OCI-LY3 (cell line): ENCODE measurements around the gene SERINC2.
"Not testable (repeated sequence)": the region's sequence is repeated elsewhere in the genome, so short reads cannot be mapped to it uniquely, and the experiment has no call there.

Experiments
- H2AFZ ChIP-seq: fragments of 200-600, 300-600 bp; shearing (Covaris generic); 2 replicates; pipeline ENCODE4 v1.6.0; 2014; ENCODE audit warnings: antibody characterized with exemption, low read depth, low read length
- H3K27ac ChIP-seq: fragments of 200-600, 300-600 bp; sonication (generic); 2 replicates; pipeline ENCODE4 v1.5.1; 2014; ENCODE audit warnings: mild to moderate bottlenecking, low read length, moderate library complexity, mixed read lengths
- H3K27me3 ChIP-seq: fragments of 200-600, 300-600 bp; sonication (generic); 2 replicates; pipeline ENCODE4 v1.6.1; 2014; ENCODE audit warnings: low read depth, low read length, mixed read lengths
- H3K36me3 ChIP-seq: fragments of 200-600, 300-600 bp; sonication (generic); replicated peaks from 2 replicates; pipeline ENCODE3; 2014; ENCODE audit warnings: low read depth, low read length, mixed read lengths
- H3K4me1 ChIP-seq: fragments of 300-600, 200-600 bp; sonication (generic); 2 replicates; pipeline ENCODE4 v1.6.1; 2014; ENCODE audit warnings: low read length, mixed read lengths
- H3K4me2 ChIP-seq: fragments of 200-600, 300-600 bp; sonication (generic); 2 replicates; pipeline ENCODE4 v1.6.1; 2014; ENCODE audit warnings: low read length, mixed read lengths
- H3K4me3 ChIP-seq: fragments of 300-600, 200-600 bp; sonication (generic); 2 replicates; pipeline ENCODE4 v1.5.1; 2014; ENCODE audit warnings: antibody characterized with exemption, mild to moderate bottlenecking, low read length, moderate library complexity
- H3K79me2 ChIP-seq: fragments of 300-600, 200-600 bp; shearing (Covaris generic); 2 replicates; pipeline ENCODE4 v1.6.1; 2014; ENCODE audit warnings: mild to moderate bottlenecking, low read length, mixed read lengths
- H3K9ac ChIP-seq: fragments of 300-600, 200-600 bp; shearing (Covaris generic); 2 replicates; pipeline ENCODE4 v1.6.0; 2014; ENCODE audit warnings: mild to moderate bottlenecking, low read length, moderate library complexity
- H3K9me3 ChIP-seq: fragments of 200-600, 300-600 bp; shearing (Covaris generic); 2 replicates; pipeline ENCODE4 v1.6.1; 2014; ENCODE audit warnings: low read length, mixed read lengths; ENCODE audit not compliant: insufficient read depth
- H4K20me1 ChIP-seq: fragments of 200-600, 300-600 bp; sonication (generic); 2 replicates; pipeline ENCODE4 v1.6.1; 2016; ENCODE audit warnings: low read length, mixed read lengths; ENCODE audit not compliant: insufficient read depth
- CTCF ChIP-seq: fragments of 200-600, 300-600 bp; sonication (generic); IDR thresholded peaks from 2 replicates; pipeline ENCODE4 v1.5.1; 2014; ENCODE audit warnings: antibody characterized with exemption, low read length, low read depth
- EZH2phosphoT487 ChIP-seq: fragments of 200-600 bp; shearing (Covaris generic); IDR thresholded peaks from 2 replicates; pipeline ENCODE4 v1.6.1; 2018; ENCODE audit warnings: antibody characterized with exemption, mixed run types, low read depth

The SERINC2 gene

GRCh38 chr1:31381394-31382294, 31.4 kb upstream of the SERINC2 start:
- H3K4me2 ChIP-seq: no peak overlapping the region
- no peak overlapping the region for H3K9ac ChIP-seq
- H2AFZ ChIP-seq: no peak overlapping the region
- no peaks in the 10 kb centered on the region for H3K4me1 ChIP-seq
- H3K27me3 ChIP-seq: no peaks in the 10 kb centered on the region
- H3K79me2 ChIP-seq: no peaks in the 10 kb centered on the region
- H3K36me3 ChIP-seq: no peaks in the 10 kb centered on the region
- no peaks in the 10 kb centered on the region for H4K20me1 ChIP-seq
- no peak overlapping the region for H3K4me3 ChIP-seq
- TF ChIP-seq CTCF (no peak), EZH2phosphoT487 (no peak)
- H3K9me3 ChIP-seq: no peaks in the 10 kb centered on the region
- H3K27ac ChIP-seq: no peak overlapping the region

- H3K4me1 ChIP-seq: no peaks in the 10 kb centered on the region
- no peak overlapping the region for H3K27ac ChIP-seq
- H3K36me3 ChIP-seq: no peaks in the 10 kb centered on the region
- H3K4me2 ChIP-seq: no peak overlapping the region
- no peaks in the 10 kb centered on the region for H3K79me2 ChIP-seq
- H2AFZ ChIP-seq: no peak overlapping the region
- no peaks in the 10 kb centered on the region for H3K27me3 ChIP-seq
- no peaks in the 10 kb centered on the region for H3K9me3 ChIP-seq
- no peaks in the 10 kb centered on the region for H4K20me1 ChIP-seq
- H3K9ac ChIP-seq: no peak overlapping the region
- TF ChIP-seq CTCF: no peak
- TF ChIP-seq EZH2phosphoT487: no peak
- no peak overlapping the region for H3K4me3 ChIP-seq
Measured at GRCh38 chr1:31382379-31382989, 30.5 kb upstream of the SERINC2 start.

GRCh38 chr1:31383967-31384366, 29.0 kb upstream of the SERINC2 start:
- Histone ChIP-seq H3K4me3 (no peak overlapping the region), H3K4me1 (no peaks in the 10 kb centered on the region), H2AFZ (no peak overlapping the region), H3K79me2 (no peaks in the 10 kb centered on the region), H3K36me3 (no peaks in the 10 kb centered on the region), H3K9me3 (no peaks in the 10 kb centered on the region), H3K9ac (no peak overlapping the region), H4K20me1 (no peaks in the 10 kb centered on the region), H3K4me2 (no peak overlapping the region), H3K27me3 (no peaks in the 10 kb centered on the region), H3K27ac (no peak overlapping the region)
- TF ChIP-seq EZH2phosphoT487 (no peak), CTCF (no peak)

- H3K9ac ChIP-seq, H2AFZ ChIP-seq, H3K4me2 ChIP-seq, H3K27me3 ChIP-seq, H3K4me1 ChIP-seq, H4K20me1 ChIP-seq, H3K36me3 ChIP-seq, H3K9me3 ChIP-seq, H3K4me3 ChIP-seq, H3K27ac ChIP-seq, H3K79me2 ChIP-seq: not testable (repeated sequence)
Measured at GRCh38 chr1:31386576-31387243, 26.3 kb upstream of the SERINC2 start.
